ENCODE results near the gene ARHGAP26.

DNA sequence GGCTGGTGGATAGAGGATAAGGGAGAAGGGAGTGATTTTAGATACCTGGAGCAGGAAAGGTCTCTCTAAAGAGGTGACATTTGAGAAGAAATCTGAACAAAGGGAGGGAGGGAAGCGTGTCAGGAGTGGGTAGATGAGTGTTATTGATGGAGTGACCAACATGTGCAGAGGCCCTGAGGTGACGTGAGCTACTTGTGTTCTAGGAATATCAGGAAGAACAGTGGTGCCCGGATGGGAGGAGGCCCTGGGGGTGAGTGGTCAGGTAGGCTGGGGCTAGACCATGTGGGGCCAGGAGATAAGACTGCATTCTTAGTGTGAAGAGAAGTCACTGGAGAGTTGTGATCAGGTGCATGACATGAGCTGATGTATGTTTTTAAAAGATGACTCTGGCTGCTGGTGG is 256.2 kb downstream of the ARHGAP26 start:
- TF ChIP-seq, protein P1, sequence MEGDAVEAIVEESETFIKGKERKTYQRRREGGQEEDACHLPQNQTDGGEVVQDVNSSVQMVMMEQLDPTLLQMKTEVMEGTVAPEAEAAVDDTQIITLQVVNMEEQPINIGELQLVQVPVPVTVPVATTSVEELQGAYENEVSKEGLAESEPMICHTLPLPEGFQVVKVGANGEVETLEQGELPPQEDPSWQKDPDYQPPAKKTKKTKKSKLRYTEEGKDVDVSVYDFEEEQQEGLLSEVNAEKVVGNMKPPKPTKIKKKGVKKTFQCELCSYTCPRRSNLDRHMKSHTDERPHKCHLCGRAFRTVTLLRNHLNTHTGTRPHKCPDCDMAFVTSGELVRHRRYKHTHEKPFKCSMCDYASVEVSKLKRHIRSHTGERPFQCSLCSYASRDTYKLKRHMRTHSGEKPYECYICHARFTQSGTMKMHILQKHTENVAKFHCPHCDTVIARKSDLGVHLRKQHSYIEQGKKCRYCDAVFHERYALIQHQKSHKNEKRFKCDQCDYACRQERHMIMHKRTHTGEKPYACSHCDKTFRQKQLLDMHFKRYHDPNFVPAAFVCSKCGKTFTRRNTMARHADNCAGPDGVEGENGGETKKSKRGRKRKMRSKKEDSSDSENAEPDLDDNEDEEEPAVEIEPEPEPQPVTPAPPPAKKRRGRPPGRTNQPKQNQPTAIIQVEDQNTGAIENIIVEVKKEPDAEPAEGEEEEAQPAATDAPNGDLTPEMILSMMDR (IDR thresholded peaks at IDR 0.05), result no peak
- no peak for TF ChIP-seq EP300 (IDR thresholded peaks at IDR 0.05)
- no peak for TF ChIP-seq POLR2A (IDR thresholded peaks at IDR 0.05)

All from sigmoid colon (tissue), 4 donors.